HG02588 (cell line): Measurements from ENCODE around the gene PPP2R5B.

Experiments
- ATAC-seq: cut with Tn5 transposase; IDR thresholded peaks from one replicate; pipeline ENCODE4 v1.9.1; 2021; ENCODE audit warnings: mild to moderate bottlenecking, moderate library complexity; ENCODE audit not compliant: unreplicated experiment

Gene PPP2R5B

DNA sequence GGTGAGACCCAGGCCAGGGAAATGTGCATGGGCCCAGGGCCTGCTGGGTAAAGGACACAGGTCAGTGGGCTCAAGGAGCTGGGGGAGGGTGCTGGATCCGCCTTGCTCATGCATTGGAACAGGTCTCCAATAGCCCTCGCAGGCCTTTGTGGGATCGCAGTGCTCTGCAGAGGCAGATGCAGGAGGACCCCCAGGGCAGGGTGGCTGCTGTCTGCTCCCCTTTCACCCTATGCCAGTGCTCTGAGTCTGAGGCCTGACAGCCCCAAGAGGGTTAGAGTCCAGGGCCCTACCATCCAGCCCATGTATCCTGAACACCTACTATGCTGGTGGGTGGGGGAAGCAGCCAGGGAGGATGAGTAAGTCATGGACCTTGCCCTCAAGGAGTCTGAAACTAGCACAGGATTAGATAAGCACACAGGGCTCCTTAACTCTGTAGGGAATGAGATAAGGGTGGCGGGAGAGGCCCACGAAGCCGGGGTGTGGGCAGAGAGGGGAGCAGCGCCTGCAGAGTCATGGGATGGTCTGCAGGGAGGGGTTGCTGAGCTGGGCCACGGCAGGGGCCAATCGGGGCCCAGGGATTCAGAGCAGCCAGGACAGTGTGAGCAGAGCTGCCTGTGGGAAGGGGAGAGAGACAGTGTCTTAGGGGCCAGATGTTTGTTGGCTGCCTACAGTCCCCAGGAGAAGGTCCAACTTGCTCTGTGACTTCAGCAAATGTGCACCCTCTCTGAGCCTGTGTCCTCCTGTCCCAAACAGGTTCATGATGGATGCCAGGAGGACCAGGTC lies 35.6 kb upstream of the PPP2R5B start:
- no peak for ATAC-seq

DNA sequence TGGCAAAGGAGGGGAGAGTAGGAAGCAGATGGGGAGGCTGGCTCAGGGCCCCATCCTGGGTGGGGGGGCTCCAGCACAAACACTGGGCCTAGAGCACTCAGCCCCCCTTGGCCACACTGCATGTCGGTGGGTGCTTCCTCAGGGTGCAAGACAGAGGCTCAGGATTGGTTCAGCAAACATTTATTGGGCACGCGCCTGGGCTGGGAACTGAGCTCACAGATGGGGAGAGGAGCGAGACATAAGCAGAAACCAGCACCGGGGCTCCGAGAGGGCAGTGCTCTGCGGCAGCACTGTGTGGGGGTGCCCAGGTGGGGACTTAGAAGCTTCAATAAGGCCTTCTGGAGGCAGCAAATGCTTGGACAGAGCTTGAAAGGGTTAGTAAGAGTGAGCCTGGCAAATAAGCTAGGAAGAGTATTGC lies 34.0 kb upstream of the PPP2R5B start:
- ATAC-seq, result no peak

DNA sequence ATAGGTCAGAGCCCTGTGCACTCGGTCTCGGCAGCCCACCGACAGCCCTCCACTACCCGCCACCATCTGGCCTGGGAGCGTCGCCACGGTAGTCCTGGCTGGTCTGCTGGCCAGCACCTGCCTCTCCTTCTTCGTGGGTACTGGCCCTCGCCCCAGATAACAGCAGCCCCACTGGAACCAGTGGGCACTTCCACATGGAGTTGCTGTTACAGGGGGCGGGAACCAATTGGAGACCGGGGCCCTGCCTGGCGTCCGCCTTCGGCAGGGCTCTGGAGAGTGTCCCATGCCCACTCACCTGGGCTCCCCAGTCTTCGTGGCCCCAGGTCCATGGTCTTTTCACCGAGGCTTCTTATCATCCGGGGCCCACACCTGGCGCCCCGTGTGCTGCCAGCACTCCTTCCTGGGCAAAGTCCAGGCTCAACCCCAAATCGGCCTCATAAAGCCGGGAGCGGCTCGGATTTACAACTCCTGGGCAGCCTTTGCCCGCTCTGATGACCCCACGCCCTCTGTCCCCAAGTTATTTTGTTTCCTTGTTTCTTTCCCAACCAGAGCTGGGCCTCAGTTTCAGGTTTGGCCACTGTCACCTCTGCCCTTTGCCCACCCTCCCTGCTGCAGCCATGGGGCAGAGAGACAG lies 33.2 kb upstream of the PPP2R5B start:
- ATAC-seq, result no peak

DNA sequence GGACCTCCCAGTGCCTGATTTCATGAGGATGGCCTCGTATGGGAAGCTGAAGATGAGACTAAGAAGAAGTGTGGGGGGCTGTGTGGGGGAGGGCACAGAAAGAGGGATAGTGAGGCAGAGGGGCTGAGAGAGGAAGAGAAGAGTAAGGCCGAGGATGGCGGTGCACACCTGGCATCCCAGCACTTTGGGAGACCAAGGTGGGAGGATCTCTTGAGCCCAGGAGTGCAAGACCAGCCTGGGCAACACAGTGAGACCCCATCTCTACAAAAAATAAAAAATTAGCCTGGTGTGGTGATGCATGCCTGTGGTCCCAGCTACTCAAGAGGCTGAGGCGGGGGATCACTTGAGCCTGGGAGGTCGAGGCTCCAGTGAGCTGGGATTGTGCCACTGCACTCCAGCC lies 32.6 kb upstream of the PPP2R5B start:
- no peak for ATAC-seq

DNA sequence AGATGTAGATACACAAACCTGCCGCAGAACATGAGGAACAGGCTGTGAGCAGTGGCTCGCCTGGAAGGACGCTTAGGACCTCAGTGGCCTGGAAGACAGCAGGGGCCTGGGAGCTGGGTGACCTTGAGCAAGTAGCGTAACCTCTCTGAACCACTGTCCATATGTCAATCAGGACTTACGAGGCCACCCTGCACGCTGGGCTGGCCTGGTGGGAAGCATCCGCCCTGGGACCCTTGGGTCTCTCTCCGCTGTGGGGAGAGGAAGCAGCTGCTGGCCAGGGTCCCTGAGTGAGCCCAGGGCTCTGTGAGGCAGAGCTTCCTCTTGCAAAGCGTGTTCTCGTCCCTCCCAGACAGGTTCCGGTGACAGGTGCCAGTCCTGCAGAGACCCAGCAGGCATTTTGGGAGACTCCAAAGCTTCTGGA lies 32.1 kb upstream of the PPP2R5B start:
- no peak for ATAC-seq

DNA sequence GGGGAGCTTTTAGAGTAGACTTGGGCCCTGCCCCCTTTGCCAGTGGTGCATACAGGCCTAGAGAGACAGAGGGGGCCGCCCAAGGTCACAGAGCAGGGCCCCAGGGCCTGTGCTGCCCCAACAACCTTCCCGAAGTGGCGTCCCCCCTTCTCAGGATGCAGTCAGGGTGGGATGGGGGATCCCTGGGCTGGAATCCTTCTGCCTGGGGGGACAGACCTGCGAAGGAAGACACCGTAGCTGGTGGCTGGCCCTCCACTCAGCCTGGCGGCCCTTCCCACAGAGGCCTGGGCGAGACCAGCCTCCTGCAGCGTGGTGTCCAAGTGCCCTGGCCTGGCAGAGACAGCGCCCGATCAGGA lies 31.7 kb upstream of the PPP2R5B start:
- no peak for ATAC-seq

DNA sequence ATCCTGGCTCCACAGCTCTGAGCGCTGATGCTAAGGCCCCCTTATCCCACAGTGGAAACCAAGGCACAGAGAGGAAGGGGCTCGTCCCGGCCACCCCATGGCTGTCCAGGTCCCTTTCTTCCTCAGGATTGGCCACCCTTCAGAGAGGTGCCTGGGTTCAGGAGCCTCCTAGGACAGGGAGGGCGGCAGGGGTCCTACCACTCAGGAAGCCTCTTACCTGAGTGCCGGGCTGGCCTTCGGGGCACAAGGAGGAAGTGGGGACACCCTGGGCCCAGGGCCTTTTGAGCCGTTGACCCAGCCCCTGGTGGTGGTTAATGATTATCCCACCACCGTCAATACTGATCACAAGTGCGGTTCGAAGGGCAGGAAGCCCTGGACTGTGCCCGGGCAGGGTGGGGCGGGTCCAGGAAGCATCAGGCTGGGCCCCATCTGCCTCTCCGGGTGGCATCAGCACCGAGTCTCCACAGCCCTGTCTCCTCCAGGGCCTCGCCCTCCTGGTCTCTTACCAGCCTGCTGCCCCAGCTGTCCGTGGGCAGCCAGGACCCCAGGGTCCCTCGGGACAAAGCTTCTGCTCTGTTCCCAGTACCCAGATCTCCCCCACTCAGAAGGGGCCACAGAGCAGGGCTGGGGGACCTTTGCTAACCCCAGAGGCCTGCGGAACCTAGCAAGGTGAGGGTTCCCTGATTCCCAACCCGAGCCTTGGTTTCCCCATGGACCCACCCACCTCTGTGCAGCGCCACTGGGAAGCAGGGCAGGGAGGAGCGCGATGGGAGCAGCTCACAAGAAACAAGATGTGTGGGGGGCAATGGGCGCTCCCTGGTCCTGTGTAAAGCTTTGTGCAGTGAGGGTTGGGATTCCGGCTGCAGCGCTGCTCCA lies 31.1 kb upstream of the PPP2R5B start:
- ATAC-seq, result no peak

DNA sequence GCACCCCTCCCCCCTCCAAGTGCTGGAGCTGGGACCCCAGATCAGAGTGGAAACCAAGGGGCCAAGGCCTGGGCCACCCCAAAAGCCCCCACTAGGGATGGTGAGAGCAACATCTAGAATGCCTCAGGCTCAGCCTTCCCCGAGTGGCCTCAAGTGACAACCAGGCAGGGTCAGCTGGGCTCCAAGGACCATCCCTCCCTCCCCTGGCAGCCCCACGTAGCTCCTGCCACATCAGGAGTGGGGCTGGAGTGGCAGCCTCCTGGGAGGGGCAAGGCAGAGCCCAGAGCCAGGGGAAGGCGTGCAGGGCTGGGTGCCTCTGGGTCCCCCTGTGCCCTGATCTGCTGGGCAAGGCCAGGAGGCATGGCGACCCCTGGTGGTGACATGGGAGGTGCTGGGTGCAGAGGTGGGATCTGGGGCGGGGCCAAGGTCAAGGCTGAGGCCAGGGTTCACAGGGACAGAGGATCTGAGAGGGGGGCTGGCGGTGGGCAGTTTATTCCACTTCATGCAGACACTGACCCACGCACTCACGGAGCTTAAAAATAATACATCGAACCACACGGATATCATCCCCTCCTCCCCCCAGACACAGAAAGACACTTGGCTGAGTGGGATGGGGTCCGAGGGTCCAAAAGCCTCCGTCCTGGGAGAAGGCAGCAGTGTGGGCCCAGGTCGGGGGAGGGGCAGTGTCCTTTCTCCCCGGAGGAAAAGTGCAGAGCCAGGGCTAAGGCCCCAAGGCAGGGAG lies 30.2 kb upstream of the PPP2R5B start:
- ATAC-seq, result peak; percentile 63

DNA sequence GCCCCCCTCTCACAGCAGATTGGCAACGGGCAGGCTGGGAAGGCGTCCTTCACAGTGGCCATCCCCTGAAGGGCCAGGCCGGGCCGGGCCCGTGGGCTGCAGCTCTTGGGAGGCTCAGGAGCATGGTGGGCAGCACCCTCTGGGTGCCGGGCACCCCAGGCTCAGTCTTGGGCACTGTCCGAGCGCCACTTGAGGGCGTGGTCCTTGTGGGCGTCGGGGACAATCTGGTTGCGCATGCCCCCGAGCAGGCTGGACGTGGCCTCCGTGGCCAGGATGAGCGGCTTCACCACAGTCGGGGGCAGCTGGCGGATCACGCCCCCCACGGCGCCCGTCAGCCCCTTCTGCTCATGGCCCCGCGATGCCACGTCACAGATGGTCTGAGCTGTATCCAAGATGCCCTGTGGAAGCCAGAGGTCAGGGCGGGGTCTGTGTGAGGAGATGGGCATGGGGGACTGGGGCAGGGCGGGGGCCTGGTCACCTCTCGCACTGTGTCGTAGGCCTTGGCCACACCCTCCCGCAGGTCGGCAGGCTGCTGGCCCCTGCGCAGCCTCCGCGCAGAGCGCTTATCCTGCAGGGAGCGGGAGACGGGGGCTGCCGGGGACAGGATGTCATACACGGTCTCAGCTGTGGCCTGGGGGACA lies 29.6 kb upstream of the PPP2R5B start:
- no peak for ATAC-seq

DNA sequence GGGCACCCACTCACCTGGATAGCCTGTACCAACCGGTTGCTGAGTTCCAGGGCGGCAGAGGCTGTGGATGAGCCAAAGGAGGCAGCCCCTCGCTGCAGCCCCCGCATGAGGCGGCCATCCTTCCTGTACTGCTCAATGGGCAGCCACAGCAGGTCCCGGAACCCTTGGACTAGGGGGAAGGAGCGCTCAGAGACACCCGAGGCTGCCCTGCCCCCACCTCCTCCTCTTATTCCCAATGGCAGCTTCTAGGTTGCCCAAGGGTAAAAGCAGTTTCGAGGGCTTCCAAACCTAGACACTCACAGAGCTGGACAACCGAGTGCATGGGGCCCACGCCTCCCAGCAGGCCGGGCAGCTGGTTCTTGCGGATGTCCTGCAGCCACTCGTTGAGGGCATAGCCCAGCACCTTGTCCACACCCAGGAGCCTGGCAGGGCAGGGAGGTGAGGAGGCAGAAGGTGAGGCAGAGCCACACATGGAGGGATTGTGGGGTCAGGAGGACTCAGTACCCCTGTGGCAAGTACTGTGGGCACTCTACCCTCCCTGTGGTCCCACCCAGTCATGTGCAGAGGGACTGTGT lies 28.0 kb upstream of the PPP2R5B start:
- no peak for ATAC-seq

DNA sequence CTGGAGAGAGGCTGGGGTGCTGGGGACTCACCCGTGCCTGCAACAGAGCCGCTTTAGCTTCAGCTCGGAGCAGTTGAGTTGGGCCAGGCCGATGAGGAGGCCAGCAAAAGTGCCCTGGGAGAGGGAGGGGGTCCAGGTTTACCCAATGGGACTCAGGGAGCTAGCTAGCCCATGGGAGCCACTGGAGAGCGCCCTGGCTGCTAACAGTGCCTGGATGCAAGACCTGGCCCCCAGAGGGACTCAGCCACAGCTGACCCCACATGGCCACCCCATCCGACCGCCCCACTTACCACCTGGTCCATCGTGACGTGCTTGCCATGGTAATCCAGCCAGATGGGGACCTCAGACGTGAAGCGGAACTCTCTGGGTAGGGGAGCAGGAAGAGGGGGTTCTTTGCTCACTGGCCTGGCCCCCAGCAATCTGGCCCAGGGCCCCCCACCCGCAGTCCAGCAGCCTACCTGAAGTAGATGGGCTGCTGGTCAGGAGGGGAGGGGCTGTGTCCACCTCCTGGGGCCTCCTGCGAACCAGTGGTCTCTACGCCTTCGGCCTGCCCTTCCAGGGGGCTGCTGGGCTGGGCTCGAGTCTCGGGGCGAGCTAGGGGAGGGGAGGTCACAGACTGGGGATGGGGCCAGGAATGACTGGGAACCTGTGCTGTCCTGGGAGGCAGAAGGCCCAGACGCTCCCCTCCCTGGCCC lies 27.0 kb upstream of the PPP2R5B start:
- ATAC-seq, result no peak

DNA sequence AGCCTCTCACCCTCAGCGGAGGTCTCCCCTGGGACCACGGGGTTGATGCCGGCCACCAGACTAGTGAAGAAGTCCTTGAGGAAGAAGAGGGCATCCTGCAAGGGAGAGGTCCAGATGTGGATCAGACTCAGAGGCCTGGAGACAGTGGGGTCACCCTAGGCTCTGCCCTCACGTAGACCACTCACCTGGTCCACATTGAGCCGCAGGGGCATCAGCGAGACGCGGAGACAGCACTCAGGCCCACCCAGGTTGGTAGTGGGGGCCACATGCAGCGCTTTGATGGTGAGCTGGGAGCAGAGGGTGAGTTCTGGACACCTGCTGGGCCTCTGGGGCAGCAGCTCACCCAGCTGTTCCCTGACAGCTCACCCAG lies 26.4 kb upstream of the PPP2R5B start:
- no peak for ATAC-seq

DNA sequence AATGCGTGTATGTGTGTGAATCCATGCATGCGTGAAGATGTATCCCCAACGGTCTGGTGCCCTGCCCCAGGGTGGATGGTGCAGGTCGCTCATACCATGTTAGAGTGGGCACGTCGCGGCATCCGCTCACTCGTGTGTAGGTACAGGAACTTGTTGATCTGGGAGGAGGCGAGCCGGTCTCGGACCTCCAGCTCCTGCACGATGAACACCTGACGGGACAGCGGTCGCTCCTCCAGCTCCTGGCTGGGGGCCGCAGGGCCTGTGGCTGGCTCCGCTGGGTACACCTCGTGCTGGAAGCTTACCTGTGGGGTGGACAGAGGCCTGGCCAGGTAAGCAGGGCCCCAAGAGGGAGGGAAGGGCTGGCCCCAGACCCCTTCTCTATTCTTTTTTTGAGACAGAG lies 25.9 kb upstream of the PPP2R5B start:
- no peak for ATAC-seq

DNA sequence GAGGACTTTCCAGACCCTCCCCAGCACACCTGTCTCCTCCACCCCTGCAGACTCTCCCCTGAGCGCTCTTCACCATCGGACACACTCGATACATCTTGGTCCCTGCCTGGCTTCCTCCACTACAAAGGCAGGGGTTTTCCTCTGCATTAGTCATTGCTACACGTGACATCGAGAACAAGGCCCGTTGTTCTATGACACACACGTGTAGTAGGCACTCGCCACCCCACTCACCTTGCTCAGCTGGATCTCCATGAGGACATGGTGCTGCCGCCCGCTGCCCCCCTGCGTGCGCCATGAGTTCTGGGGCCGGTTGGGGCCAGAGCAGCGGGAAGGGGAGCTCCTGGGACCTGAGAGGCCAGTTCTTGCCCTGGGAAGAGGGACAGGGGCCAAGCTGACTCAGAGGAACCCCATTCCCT lies 24.2 kb upstream of the PPP2R5B start:
- no peak for ATAC-seq

DNA sequence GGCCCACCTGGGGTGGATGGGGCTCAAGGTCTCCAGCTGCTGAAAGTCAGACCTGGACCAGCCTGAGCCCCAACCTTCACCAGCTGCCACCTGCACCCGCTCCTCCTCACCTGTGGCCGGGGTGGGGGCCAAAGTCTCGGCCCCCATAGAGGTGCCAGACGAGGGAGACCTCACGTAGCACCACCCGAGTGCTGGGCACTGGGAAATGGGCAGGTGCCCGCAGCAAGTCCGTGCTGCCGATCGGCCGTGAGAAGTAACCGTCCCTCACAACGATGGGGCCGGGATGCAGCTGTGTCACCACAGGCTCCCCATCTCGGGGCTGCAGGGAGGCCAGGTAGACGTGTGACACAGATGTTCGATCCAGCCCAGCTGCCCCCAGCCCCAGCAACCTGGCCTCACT lies 23.7 kb upstream of the PPP2R5B start:
- no peak for ATAC-seq

DNA sequence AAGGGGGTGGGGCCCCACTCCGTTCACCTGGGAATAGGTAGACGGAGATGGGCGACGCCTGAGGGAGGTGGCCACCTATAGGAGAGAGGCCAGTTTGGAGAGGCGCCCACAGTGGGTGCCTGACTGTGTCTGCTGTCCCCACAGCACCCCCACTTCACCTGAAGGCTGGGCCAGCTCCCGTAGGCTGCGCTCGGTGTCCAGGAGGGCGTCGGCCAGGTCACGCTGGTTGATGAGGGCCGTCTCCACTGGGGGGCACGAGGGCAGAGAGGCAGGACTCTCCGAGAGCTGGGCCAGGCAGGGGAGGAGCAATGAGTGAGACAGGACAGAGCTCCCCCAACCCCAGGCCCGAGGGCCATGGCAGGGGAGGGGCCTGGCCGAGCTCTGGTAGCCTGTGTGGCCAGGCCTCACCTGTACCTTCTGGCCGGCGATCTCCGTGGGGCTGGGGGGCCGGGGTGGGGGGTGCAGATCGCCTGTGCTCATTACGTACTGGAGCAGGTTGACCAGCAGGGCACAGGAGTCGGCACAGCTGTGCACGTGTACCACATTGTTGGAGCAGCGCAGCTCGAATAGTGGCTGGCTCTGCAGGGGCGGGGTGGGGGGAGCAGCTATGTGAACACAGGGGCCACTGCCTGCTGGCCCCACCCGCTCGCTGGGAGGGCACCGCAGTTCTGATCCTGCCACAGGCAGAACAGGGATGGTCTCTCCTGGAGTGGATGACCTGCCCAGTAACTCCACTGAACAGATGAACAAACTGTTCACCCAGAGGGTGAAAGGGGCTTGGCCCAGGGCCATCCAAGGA lies 22.2 kb upstream of the PPP2R5B start:
- ATAC-seq, result no peak

DNA sequence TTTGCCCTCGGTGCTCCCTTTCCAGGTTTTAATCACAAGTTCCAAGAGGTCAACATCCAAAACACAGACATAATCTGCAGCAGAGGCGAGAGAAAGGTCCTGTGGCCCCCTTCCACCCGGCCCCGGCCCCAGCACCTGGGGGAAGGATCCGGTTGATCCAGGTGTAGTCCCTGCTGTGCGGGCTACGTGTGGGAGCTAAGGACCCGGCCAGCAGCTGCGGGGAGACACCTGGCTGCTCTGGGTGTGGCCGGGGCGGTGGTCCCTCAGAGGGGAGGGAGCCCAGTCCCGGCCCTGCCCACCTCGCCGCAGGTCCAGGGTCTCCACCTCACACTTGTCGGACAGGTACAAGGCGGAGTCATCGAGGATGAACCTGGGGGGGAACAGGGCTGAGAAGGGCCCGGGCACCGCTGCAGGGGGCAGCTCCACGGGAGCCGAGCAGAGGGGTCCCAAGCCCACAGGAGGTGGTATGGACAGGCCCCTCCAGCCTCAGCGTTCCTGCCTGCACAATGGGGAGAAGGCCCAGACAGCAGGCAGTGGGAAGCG lies 21.1 kb upstream of the PPP2R5B start:
- ATAC-seq, result no peak

DNA sequence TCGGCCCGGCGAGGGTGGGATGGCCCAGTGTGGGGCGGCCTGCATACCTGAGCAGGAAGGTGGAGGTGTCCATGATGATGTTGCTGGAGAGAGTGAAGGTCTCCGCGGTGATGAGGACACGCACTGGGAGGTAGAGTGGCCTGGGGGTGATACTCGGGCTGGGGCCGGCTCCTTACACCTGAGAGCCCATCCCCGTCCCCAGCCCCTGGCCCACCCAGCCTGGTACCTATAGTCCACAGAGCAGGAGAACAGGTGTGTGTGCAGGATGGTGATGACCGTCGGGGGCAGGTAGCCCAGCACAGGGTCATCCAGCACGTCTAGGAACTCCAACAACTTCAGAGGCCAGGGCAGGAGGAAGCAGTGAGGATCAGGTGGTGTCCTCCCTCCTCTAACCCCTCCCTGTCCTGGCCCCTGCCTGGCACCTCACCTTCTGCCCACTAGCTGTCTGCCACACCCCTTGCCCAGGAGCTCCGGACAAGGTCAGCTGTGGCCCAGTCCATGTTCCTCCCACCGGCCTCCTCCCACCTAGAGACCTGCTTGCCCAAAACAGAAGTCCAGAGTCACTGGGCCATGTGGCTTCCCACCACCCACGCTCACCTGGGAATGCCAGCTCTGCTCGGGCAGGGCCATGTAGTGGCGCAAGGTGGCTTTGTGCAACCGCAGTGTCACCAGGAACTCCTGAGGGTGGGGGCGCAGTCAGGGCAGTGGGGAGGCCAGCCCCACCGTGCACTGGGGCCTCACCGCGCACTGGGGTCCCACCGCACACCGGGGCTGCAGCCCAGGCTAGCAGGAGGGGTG lies 18.8 kb upstream of the PPP2R5B start:
- no peak for ATAC-seq
